GM23338 (cell line): ENCODE measurements around the gene CEACAM16.

ENCODE experiments used
- CREB1 ChIP-seq: fragments of 250-450 bp; sonication (Bioruptor Pico); IDR thresholded peaks from 2 replicates; pipeline ENCODE4 v1.5.0; 2020; ENCODE audit warnings: low read depth, mild to moderate bottlenecking, moderate library complexity
- EZH2 ChIP-seq: fragments of 200-600 bp; sonication (generic); IDR thresholded peaks from one replicate; pipeline ENCODE4 v1.8.0; 2017; ENCODE audit warnings: antibody characterized with exemption, mild to moderate bottlenecking, low read depth; ENCODE audit not compliant: unreplicated experiment
- EZH2phosphoT487 ChIP-seq: fragments of 200-600 bp; sonication (generic); IDR thresholded peaks from one replicate; pipeline ENCODE4 v1.8.1; 2018; ENCODE audit warnings: antibody characterized with exemption; ENCODE audit not compliant: unreplicated experiment
- POLR2AphosphoS5 ChIP-seq: IDR thresholded peaks from 2 replicates; pipeline ENCODE4 v1.6.1; 2016; ENCODE audit warnings: antibody characterized with exemption, low read depth
- ZNF331 ChIP-seq: fragments of 250-450 bp; sonication (Bioruptor Pico); IDR thresholded peaks from 2 replicates; pipeline ENCODE4 v1.5.0; 2020; ENCODE audit warnings: low read depth, mild to moderate bottlenecking, moderate library complexity
- TF ChIP-seq, protein P1 (sequence below), 2 experiments: fragments of 200-600 bp in 1 of 2; sonication (generic) in 1 of 2; conservative IDR thresholded peaks; 2 replicates each; pipeline versions ENCODE4 v1.5.1 to v1.6.1; 2016 to 2017; ENCODE audit warnings: antibody characterized with exemption in 2 of 2, low read depth in 2 of 2, mild to moderate bottlenecking in 2 of 2, moderate library complexity in 1 of 2
- TF ChIP-seq, protein P2 (sequence below): IDR thresholded peaks from one replicate; pipeline ENCODE4 v1.6.1; 2018; ENCODE audit warnings: antibody characterized with exemption; ENCODE audit not compliant: unreplicated experiment

DNA sequence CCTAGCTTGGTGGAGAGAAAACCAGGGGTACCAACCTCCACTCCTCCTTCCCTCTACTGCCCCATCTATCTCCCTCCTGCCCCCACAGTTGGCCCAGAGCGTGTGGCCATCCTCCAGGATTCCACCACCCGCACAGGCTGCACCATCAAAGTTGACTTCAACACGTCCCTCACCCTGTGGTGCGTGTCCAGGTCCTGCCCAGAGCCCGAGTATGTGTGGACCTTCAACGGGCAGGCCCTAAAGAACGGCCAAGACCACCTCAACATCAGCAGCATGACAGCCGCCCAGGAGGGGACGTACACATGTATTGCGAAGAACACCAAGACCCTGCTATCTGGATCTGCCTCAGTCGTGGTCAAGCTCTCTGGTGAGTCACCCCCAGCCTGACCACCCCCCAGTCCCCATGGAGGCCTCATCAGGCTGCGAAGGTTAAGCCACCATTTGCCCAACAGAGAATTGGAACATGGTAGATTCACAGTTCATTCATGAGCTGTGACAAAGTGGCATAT lies 6.6 kb downstream of the CEACAM16 start:
- TF ChIP-seq EZH2phosphoT487 (no peak), EZH2 (no peak), POLR2AphosphoS5 (no peak), CREB1 (CRISPR knock-in tag) (no peak), ZNF331 (CRISPR knock-in tag) (no peak)
- TF ChIP-seq, protein P1, sequence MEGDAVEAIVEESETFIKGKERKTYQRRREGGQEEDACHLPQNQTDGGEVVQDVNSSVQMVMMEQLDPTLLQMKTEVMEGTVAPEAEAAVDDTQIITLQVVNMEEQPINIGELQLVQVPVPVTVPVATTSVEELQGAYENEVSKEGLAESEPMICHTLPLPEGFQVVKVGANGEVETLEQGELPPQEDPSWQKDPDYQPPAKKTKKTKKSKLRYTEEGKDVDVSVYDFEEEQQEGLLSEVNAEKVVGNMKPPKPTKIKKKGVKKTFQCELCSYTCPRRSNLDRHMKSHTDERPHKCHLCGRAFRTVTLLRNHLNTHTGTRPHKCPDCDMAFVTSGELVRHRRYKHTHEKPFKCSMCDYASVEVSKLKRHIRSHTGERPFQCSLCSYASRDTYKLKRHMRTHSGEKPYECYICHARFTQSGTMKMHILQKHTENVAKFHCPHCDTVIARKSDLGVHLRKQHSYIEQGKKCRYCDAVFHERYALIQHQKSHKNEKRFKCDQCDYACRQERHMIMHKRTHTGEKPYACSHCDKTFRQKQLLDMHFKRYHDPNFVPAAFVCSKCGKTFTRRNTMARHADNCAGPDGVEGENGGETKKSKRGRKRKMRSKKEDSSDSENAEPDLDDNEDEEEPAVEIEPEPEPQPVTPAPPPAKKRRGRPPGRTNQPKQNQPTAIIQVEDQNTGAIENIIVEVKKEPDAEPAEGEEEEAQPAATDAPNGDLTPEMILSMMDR (conservative IDR thresholded peaks at IDR 0.05; ENCODE audit: low read depth in 2 of 2): no peak
- TF ChIP-seq, protein P2, sequence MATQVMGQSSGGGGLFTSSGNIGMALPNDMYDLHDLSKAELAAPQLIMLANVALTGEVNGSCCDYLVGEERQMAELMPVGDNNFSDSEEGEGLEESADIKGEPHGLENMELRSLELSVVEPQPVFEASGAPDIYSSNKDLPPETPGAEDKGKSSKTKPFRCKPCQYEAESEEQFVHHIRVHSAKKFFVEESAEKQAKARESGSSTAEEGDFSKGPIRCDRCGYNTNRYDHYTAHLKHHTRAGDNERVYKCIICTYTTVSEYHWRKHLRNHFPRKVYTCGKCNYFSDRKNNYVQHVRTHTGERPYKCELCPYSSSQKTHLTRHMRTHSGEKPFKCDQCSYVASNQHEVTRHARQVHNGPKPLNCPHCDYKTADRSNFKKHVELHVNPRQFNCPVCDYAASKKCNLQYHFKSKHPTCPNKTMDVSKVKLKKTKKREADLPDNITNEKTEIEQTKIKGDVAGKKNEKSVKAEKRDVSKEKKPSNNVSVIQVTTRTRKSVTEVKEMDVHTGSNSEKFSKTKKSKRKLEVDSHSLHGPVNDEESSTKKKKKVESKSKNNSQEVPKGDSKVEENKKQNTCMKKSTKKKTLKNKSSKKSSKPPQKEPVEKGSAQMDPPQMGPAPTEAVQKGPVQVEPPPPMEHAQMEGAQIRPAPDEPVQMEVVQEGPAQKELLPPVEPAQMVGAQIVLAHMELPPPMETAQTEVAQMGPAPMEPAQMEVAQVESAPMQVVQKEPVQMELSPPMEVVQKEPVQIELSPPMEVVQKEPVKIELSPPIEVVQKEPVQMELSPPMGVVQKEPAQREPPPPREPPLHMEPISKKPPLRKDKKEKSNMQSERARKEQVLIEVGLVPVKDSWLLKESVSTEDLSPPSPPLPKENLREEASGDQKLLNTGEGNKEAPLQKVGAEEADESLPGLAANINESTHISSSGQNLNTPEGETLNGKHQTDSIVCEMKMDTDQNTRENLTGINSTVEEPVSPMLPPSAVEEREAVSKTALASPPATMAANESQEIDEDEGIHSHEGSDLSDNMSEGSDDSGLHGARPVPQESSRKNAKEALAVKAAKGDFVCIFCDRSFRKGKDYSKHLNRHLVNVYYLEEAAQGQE: no peak
